ENCODE data around the gene PICK1. TPM values are rescaled to one million over a fixed set of nuclear protein-coding genes. Genes with fewer than 3 reads are reported as not detected.

PICK1 gene
- total and polyA plus RNA-seq, 9 donors = 18.0 to 47.7 (median 34.3) TPM

GRCh38 chr22:38089474-38089851 is 32.3 kb downstream of the PICK1 start:
- Histone ChIP-seq H3K4me1 (ENCODE audit: insufficient read depth) (peaks cover 1% of the 10 kb centered on the region), H3K9me3 (no peaks in the 10 kb centered on the region), H3K36me3 (no peaks in the 10 kb centered on the region), H3K4me3 (no peak overlapping the region), H3K27ac (no peak overlapping the region), H3K27me3 (no peaks in the 10 kb centered on the region)
- DNase-seq = no peak
- 10 to 29% (median 10%) methylated on average over 25 to 34 of the region's 34 CpGs for WGBS, 3 donors
- intact Hi-C loops (cut with DNase I) = no loop called here
- no peak for TF ChIP-seq POLR2A (IDR thresholded peaks at IDR 0.05)
- no peak for TF ChIP-seq EP300 (IDR thresholded peaks at IDR 0.05)
- TF ChIP-seq, protein P1, sequence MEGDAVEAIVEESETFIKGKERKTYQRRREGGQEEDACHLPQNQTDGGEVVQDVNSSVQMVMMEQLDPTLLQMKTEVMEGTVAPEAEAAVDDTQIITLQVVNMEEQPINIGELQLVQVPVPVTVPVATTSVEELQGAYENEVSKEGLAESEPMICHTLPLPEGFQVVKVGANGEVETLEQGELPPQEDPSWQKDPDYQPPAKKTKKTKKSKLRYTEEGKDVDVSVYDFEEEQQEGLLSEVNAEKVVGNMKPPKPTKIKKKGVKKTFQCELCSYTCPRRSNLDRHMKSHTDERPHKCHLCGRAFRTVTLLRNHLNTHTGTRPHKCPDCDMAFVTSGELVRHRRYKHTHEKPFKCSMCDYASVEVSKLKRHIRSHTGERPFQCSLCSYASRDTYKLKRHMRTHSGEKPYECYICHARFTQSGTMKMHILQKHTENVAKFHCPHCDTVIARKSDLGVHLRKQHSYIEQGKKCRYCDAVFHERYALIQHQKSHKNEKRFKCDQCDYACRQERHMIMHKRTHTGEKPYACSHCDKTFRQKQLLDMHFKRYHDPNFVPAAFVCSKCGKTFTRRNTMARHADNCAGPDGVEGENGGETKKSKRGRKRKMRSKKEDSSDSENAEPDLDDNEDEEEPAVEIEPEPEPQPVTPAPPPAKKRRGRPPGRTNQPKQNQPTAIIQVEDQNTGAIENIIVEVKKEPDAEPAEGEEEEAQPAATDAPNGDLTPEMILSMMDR (IDR thresholded peaks at IDR 0.05) = no peak

- WGBS, 3 donors = 82 to 85% (median 85%) methylated on average over 14 to 15 of the region's 15 CpGs
Measured at GRCh38 chr22:38097058-38097457, 39.9 kb downstream of the PICK1 start.

DNA sequence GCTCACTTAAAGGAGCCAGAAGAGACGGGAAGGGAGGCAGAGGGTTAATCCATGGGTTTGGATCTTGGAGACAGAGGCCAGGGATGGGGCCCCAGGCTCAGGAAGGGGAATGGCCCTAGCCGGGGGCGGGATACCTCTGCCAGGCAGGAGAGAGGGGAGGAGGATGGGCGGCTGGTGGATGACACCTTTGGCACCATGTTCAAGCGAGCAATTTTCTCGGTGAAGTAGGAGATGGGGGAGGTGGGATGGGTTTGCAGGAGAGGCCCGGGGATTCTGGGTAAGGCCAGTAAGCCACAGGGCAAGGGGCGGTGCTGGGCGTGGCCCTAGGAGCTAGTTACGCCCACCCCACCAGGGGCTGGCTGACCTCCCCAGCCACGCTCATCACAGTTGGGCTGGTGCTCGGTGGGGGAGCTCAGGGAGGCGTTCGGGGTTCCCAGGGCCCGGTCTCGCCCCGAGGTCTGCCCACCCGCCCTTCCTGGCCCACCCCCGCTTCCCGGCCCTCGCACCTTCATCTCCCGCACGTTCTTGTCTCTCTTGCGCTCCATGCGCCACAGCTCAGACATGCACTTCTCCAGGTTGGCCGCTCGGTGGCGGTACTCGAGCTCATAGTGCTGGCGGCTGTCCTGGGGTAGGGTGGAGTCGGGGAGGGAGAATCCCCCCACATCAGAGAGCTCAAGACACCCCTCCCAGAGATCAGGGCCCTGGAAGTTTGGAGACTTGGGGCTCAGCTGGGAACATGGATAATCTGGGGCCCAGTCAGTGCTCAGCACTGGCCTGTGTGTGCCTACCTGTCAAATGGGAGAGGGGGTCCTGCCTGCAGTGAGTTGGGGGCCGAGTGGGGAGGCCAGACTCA is 40.6 kb downstream of the PICK1 start:
- no peak overlapping the region for H3K4me3 ChIP-seq
- H3K27ac ChIP-seq = no peak overlapping the region
- no peaks in the 10 kb centered on the region for H3K36me3 ChIP-seq
- no peak for DNase-seq
- H3K4me1 ChIP-seq (ENCODE audit: insufficient read depth) = no peaks in the 10 kb centered on the region
- intact Hi-C loops (cut with DNase I) = no loop called here
- WGBS, 3 donors = 32 to 38% (median 38%) methylated on average over 30 to 32 of the region's 32 CpGs
- no peaks in the 10 kb centered on the region for H3K9me3 ChIP-seq
- H3K27me3 ChIP-seq = no peaks in the 10 kb centered on the region
- TF ChIP-seq, protein P1 (IDR thresholded peaks at IDR 0.05) = no peak
- TF ChIP-seq EP300 (IDR thresholded peaks at IDR 0.05) (no peak), POLR2A (IDR thresholded peaks at IDR 0.05) (no peak)

More at GRCh38 chr22:38097058-38097457, 39.9 kb downstream of the PICK1 start:
- H3K4me1 ChIP-seq (ENCODE audit: insufficient read depth) = no peaks in the 10 kb centered on the region
- no peak overlapping the region for H3K27ac ChIP-seq
- H3K27me3 ChIP-seq = no peaks in the 10 kb centered on the region
- TF ChIP-seq EP300 (IDR thresholded peaks at IDR 0.05) (no peak), POLR2A (IDR thresholded peaks at IDR 0.05) (no peak)
- TF ChIP-seq, protein P1 (IDR thresholded peaks at IDR 0.05) = no peak
- H3K4me3 ChIP-seq = no peak overlapping the region
- no peaks in the 10 kb centered on the region for H3K9me3 ChIP-seq
- intact Hi-C loops (cut with DNase I) = no loop called here
- H3K36me3 ChIP-seq = no peaks in the 10 kb centered on the region
- DNase-seq = no peak

GRCh38 chr22:38098410-38099249 is 41.4 kb downstream of the PICK1 start:
- intact Hi-C loops (cut with DNase I) = no loop called here
- DNase-seq = no peak
- H3K9me3 ChIP-seq = no peaks in the 10 kb centered on the region
- H3K4me1 ChIP-seq (ENCODE audit: insufficient read depth) = no peaks in the 10 kb centered on the region
- H3K36me3 ChIP-seq = no peaks in the 10 kb centered on the region
- H3K27me3 ChIP-seq = no peaks in the 10 kb centered on the region
- TF ChIP-seq EP300 (IDR thresholded peaks at IDR 0.05) (no peak), POLR2A (IDR thresholded peaks at IDR 0.05) (no peak)
- TF ChIP-seq, protein P1 (IDR thresholded peaks at IDR 0.05) = no peak
- 43 to 49% (median 48%) methylated on average over 9 of the region's 9 CpGs for WGBS, 3 donors
- H3K27ac ChIP-seq = no peak overlapping the region
- no peak overlapping the region for H3K4me3 ChIP-seq

All from ovary (tissue), 9 donors.